IPS DF 4.7 (cell line): Measurements from ENCODE around the gene CASS4.

Source experiments
- DNase-seq: peaks from one replicate; pipeline ENCODE4 v3.0.0-alpha.2; 2013; ENCODE audit warnings: low spot score; ENCODE audit errors: extremely low read depth

Gene CASS4

GRCh38 chr20:56504373-56505005 lies 92.4 kb downstream of the CASS4 start:
- DNase-seq, result no peak

- DNase-seq, result no peak
Measured at GRCh38 chr20:56506103-56506502, 94.0 kb downstream of the CASS4 start.
